ENCODE data around the gene NFKBIA.
"Not testable (repeated sequence)": the region's sequence is repeated elsewhere in the genome, so short reads cannot be mapped to it uniquely, and the experiment has no call there.

Gene NFKBIA, protein sequence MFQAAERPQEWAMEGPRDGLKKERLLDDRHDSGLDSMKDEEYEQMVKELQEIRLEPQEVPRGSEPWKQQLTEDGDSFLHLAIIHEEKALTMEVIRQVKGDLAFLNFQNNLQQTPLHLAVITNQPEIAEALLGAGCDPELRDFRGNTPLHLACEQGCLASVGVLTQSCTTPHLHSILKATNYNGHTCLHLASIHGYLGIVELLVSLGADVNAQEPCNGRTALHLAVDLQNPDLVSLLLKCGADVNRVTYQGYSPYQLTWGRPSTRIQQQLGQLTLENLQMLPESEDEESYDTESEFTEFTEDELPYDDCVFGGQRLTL

DNA sequence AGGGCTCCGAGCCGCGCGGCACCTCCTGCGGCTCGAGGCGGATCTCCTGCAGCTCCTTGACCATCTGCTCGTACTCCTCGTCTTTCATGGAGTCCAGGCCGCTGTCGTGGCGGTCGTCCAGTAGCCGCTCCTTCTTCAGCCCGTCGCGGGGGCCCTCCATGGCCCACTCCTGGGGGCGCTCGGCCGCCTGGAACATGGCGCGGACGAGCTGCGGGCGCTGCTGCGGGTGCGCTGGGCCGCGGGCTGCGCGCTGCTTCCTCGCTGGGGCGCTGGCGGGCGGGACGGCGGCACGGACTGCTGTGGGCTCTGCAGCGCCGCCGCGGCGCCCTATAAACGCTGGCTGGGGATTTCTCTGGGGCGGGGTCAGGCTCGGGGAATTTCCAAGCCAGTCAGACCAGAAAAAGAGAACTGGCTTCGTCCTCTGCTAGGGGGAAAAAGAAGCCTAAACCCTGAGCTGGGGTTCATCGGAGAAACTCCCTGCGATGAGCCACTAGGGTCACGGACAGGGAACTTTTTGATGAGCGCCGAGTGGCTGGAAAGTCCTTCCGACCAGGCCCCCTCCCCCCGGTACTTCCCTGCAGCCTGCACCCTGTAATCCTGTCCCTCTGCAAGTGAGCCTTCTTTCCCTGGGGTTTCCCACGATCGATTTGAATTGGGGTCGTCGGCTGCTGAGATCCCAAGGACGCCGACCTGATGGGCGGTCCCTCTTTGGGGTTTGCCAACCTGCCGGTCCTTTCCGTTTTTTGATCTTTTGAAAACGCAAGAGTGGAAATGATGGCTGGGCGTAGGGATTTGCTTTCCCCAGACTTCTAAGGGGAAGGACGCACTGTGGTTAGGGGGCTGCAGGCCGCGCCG, at the start of gene NFKBIA:
Gene NFKBIA (minus strand): TSS at position 301 of the 855 bp plus-strand sequence. CDS start 105 bp downstream, at position 196.
- Histone ChIP-seq H4K20me1 (peaks cover 35 to 40% (median 38%) of the 10 kb centered on the region in 11 experiments; a peak in 21 of 22 replicates), H3K4me1 (peaks cover 34 to 57% (median 48%) of the 10 kb centered on the region in 10 experiments), H3K4me2 (peak within 1 kb of the TSS; percentile 92 to 100 (median 97)), H3K4me3 (peak within 1 kb of the TSS; percentile 84 to 98 (median 90)), H3K36me3 (peaks cover 37 to 40% (median 39%) of the 10 kb centered on the region in 11 experiments), H3K27ac (peak within 1 kb of the TSS; percentile 98 to 100 (median 99)), H3K9me3 (replicated peaks in 1 of 11) (no peaks in the 10 kb centered on the region), H3K27me3 (no peaks in the 10 kb centered on the region), H3K9ac (peak within 1 kb of the TSS; percentile 98 to 99 (median 98))
- no peak for TF ChIP-seq Cebpa-rat (IDR thresholded peaks at IDR 0.05)

DNA sequence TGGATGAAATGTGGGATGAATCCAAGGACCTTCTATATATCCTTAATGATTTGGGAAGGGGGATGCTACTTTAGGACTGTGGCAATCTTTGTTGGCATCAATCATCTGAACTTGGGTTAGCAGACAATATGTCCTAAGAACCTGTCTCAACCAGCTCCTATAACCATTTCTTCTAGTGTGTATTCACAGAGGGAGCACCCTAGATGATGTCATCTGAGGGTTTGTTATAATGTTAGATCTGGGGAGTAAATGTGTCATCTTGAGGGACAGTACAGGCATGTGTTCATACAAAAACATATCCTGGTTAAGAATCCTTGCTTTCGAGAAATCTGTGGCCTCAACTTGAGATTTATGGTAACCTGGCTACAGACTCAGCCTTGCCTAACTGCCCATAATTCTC, 41.9 kb upstream of the NFKBIA start:
- Histone ChIP-seq H4K20me1 (no peaks in the 10 kb centered on the region), H3K27ac (no peak overlapping the region), H3K4me1 (no peaks in the 10 kb centered on the region), H3K4me2 (no peak overlapping the region), H3K4me3 (no peak overlapping the region), H3K9me3 (replicated peaks in 1 of 11) (peaks cover 0 to 13% (median 0%) of the 10 kb centered on the region in 11 experiments; a peak in 4 of 22 replicates), H3K27me3 (no peaks in the 10 kb centered on the region), H3K9ac (no peak overlapping the region), H3K36me3 (no peaks in the 10 kb centered on the region)
- TF ChIP-seq Cebpa-rat (IDR thresholded peaks at IDR 0.05) = no peak

DNA sequence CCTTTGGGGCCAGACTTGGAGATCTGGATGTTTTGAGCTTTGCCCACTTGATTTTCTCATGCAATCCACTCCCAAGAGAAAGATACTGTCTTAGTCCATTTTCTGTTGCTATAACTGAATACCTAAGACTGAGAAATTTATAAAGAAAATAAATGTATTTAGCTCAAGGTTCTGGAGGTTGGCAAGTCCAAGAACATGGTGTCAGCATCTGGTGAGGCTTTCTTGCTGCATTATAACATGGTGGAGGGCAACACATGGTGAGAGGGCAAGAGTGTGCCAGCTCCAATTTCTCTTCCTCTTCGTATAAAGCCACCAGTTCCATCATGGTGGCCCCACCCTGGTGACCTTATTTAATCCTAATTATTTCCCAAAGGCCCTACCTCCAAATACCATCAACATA, 39.6 kb upstream of the NFKBIA start:
- H3K36me3 ChIP-seq = no peaks in the 10 kb centered on the region
- no peaks in the 10 kb centered on the region for H3K27me3 ChIP-seq
- H3K9me3 ChIP-seq (replicated peaks in 1 of 11) = peaks cover 0 to 13% (median 0%) of the 10 kb centered on the region in 11 experiments; a peak in 4 of 22 replicates
- no peak overlapping the region for H3K27ac ChIP-seq
- no peak overlapping the region for H3K4me2 ChIP-seq
- no peak for TF ChIP-seq Cebpa-rat (IDR thresholded peaks at IDR 0.05)
- H3K9ac ChIP-seq = no peak overlapping the region
- H3K4me1 ChIP-seq = peaks cover 0 to 8% (median 7%) of the 10 kb centered on the region in 10 experiments; a peak in 13 of 20 replicates
- H4K20me1 ChIP-seq = no peaks in the 10 kb centered on the region
- H3K4me3 ChIP-seq = no peak overlapping the region

DNA sequence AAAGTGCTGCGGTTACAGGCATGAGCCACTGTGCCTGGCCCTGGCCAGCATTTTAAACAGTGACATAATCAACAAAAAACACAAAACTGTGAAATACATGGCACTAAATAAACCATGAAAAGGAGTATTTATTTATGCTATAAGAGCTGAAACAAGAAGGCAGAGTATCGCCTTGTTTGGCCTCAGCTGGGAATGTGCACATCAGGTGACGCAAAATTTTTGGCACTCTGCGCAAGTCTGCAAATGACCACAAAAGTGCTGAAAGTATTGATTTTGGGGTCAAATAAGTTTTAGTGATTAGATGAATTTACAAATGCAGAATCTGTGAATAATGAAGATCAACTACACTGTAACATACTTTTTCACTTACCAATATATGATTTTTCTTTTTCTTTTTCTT, 36.6 kb upstream of the NFKBIA start:
- H3K9ac ChIP-seq = no peak overlapping the region
- no peak for TF ChIP-seq Cebpa-rat (IDR thresholded peaks at IDR 0.05)
- no peak overlapping the region for H3K4me2 ChIP-seq
- peaks cover 0 to 16% (median 9%) of the 10 kb centered on the region in 10 experiments; a peak in 13 of 20 replicates for H3K4me1 ChIP-seq
- H3K27me3 ChIP-seq = no peaks in the 10 kb centered on the region
- peaks cover 0 to 13% (median 0%) of the 10 kb centered on the region in 11 experiments; a peak in 4 of 22 replicates for H3K9me3 ChIP-seq (replicated peaks in 1 of 11)
- no peak overlapping the region for H3K4me3 ChIP-seq
- H3K27ac ChIP-seq = no peak overlapping the region
- no peaks in the 10 kb centered on the region for H4K20me1 ChIP-seq
- H3K36me3 ChIP-seq = no peaks in the 10 kb centered on the region

DNA sequence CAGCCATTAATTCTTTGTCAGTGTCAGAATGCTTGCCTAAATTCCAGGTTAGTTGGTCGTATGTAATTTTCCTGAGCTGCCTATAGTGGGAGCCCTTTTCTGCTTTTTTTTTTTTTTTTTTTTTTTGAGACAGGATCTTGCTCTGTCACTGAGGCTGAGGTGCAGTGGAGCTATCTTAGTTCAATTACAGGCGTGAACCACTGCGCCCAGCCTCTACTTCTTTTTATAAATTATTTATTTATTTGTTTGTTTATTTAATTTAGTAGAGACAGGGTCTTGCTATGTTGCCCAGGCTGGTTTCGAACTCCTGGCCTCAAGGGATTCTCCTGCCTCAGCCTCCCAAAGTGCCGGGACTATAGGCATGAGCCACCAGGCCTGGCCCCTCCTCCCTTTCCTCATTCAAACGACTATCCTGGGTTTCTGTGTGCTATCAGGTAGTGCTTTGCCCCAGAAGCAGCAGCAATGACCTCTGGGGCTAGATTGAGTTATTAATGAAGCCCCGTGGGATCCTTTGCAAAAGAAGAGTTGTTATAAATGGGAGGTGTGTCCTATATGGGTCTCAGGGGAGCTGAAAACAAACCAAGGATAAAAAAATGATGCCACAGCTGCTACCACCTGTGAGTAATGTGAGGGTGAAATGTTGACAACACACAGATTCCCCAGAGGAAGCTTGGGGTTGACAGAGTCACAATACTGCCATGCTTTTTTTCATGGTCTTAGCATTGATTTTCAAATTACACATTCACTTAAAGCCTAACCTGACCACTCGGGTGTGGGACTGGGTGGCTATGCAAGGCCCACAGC, 34.6 kb upstream of the NFKBIA start:
- peak overlapping the region in 1 of 11 experiments; percentile 41; a peak in 2 of 22 replicates for H3K27ac ChIP-seq
- no peak overlapping the region for H3K9ac ChIP-seq
- no peak overlapping the region for H3K4me3 ChIP-seq
- no peaks in the 10 kb centered on the region for H3K27me3 ChIP-seq
- H3K4me2 ChIP-seq = peak overlapping the region in 8 of 11 experiments; percentile 6 to 62 (median 41); a peak in 13 of 22 replicates
- H3K36me3 ChIP-seq = no peaks in the 10 kb centered on the region
- H4K20me1 ChIP-seq = no peaks in the 10 kb centered on the region
- H3K9me3 ChIP-seq (replicated peaks in 1 of 11) = peaks cover 0 to 9% (median 0%) of the 10 kb centered on the region in 11 experiments; a peak in 4 of 22 replicates
- TF ChIP-seq Cebpa-rat (IDR thresholded peaks at IDR 0.05) = peak in 1 of 11 experiments; percentile 14; a peak in 1 of 22 replicates
- H3K4me1 ChIP-seq = peaks cover 13 to 23% (median 18%) of the 10 kb centered on the region in 10 experiments

DNA sequence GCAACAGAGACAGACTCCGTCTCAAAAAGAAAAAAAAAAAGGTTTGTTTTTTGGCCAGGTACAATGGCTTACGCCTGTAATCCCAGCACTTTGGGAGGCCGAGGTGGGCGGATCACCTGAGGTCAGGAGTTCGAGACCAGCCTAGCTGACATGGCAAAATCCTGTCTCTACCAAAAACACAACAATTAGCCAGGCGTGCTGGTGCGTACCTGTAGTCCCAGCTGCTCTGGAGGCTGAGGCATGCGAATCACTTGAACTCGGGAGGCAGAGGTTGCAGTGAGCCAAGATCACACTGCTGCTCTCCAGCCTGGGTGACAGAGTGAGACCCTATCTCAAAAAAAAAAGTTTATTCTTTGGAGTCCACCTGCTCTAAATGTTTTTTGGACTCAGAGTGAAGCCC, 33.9 kb upstream of the NFKBIA start:
- not testable (repeated sequence) for H3K27me3 ChIP-seq; H3K9ac ChIP-seq; H3K4me3 ChIP-seq; H3K36me3 ChIP-seq; H4K20me1 ChIP-seq; H3K9me3 ChIP-seq (replicated peaks in 1 of 11); H3K27ac ChIP-seq
- Histone ChIP-seq H3K4me2 (peak overlapping the region in 1 of 11 experiments; percentile 56; a peak in 2 of 22 replicates), H3K4me1 (peaks cover 13 to 23% (median 18%) of the 10 kb centered on the region in 10 experiments)

DNA sequence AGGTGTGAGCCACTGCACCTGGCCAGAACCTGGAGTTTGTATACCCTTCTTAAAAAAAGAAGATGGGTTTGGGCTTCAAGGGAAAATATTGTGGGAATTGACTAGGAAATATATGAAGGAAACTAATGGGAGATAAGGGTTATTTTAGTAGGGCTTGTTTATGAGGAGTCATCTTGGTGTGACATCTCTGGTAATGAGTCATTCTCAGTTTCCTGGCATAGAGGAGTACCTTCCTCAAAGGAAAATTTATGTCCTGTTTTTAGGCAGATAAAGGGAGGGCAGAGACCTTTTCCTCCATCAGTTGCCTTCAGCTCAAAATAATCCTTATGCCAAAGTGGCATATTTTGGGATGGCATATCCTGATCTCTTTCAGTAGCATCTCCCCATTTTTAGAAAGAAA, 30.6 kb upstream of the NFKBIA start:
- Histone ChIP-seq H3K4me1 (peaks cover 13 to 30% (median 26%) of the 10 kb centered on the region in 10 experiments), H3K27me3 (no peaks in the 10 kb centered on the region), H3K27ac (peak overlapping the region in 4 of 11 experiments; percentile 26 to 66 (median 47); a peak in 6 of 22 replicates), H3K4me3 (no peak overlapping the region), H3K9ac (no peak overlapping the region), H3K36me3 (no peaks in the 10 kb centered on the region), H3K9me3 (replicated peaks in 1 of 11) (0 out of 22 replicates have a peak, but pooled peaks cover 0 to 9% (median 0%) of the 10 kb centered on the region in 11 experiments), H3K4me2 (peak overlapping the region in 8 of 11 experiments; percentile 6 to 76 (median 56); a peak in 15 of 22 replicates), H4K20me1 (no peaks in the 10 kb centered on the region)
- no peak for TF ChIP-seq Cebpa-rat (IDR thresholded peaks at IDR 0.05)

DNA sequence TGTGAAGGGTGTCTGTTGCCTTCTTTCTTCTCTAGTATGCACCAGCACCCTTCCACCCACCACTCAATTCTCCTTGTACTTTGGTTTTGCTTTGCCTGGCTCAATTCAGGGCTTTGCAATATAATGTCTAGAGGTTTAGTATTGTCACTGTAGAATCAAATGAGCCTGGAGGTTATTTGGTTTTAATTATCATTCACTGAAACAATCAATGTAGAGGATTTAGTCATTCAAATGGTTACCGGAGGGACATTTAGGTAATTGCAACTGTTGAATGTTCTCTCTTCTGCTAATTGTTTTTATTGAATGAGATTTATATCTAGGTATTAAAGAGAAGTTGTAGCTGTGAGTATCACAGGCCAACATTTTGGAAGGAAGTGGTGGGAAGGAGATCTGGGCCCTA, 29.3 kb upstream of the NFKBIA start:
- H3K9me3 ChIP-seq (replicated peaks in 1 of 11) = 0 out of 22 replicates have a peak, but pooled peaks cover 0 to 9% (median 0%) of the 10 kb centered on the region in 11 experiments
- TF ChIP-seq Cebpa-rat (IDR thresholded peaks at IDR 0.05) = no peak
- H3K27me3 ChIP-seq = no peaks in the 10 kb centered on the region
- no peaks in the 10 kb centered on the region for H4K20me1 ChIP-seq
- peak overlapping the region in 2 of 11 experiments; percentile 73 to 76; a peak in 1 of 22 replicates for H3K4me2 ChIP-seq
- H3K27ac ChIP-seq = no peak overlapping the region
- H3K36me3 ChIP-seq = no peaks in the 10 kb centered on the region
- no peak overlapping the region for H3K4me3 ChIP-seq
- H3K9ac ChIP-seq = no peak overlapping the region
- peaks cover 5 to 36% (median 21%) of the 10 kb centered on the region in 10 experiments for H3K4me1 ChIP-seq
